ENCODE measurements around the gene TRIM71. TPM values are rescaled to one million over a fixed set of nuclear protein-coding genes. Genes with fewer than 3 reads are reported as not detected.

The TRIM71 gene
- total and polyA plus RNA-seq, 5 donors from 2014 or later = 0.03 to 0.47 (median 0.06) TPM

- H3K4me1 ChIP-seq (ENCODE audit: control insufficient read depth, insufficient read depth, low read length, poor library complexity, severe bottlenecking) = no peaks in the 10 kb centered on the region
- Mint-ChIP-seq H3K4me1 (no peaks in the 10 kb centered on the region), H3K27me3 (peaks cover 49% of the 10 kb centered on the region), H3K36me3 (no peaks in the 10 kb centered on the region), H3K27ac (no peak overlapping the region), H3K9me3 (peaks cover 0 to 1% (median 0%) of the 10 kb centered on the region in 7 donors), H3K4me3 (no peak overlapping the region)
- DNase-seq = no peak
- H3K9me3 ChIP-seq (ENCODE audit: control insufficient read depth in 2 of 2, low read length in 2 of 2) = no peaks in the 10 kb centered on the region
- H3K27ac ChIP-seq (ENCODE audit: insufficient read depth, low read length, poor library complexity, severe bottlenecking) = no peak overlapping the region
- no peak for ATAC-seq (ENCODE audit: low read depth in 2 of 2)
- H3K27me3 ChIP-seq (ENCODE audit: control insufficient read depth, insufficient read depth, low read length) = peaks cover 10% of the 10 kb centered on the region
- no peaks in the 10 kb centered on the region for H3K36me3 ChIP-seq (ENCODE audit: control insufficient read depth, insufficient read depth, low read length)
- no peak overlapping the region for H3K4me3 ChIP-seq (ENCODE audit: low read depth, low read length)
Measured at GRCh38 chr3:32832193-32832592, 14.4 kb downstream of the TRIM71 start.

- Mint-ChIP-seq H3K36me3 (no peaks in the 10 kb centered on the region), H3K4me3 (no peak overlapping the region), H3K9me3 (peaks cover 0 to 1% (median 0%) of the 10 kb centered on the region in 7 donors), H3K27ac (no peak overlapping the region), H3K27me3 (peaks cover 43% of the 10 kb centered on the region), H3K4me1 (no peaks in the 10 kb centered on the region)
- H3K27me3 ChIP-seq (ENCODE audit: control insufficient read depth, insufficient read depth, low read length) = peaks cover 10% of the 10 kb centered on the region
- ATAC-seq (ENCODE audit: low read depth in 2 of 2) (no peak), DNase-seq (no peak)
- H3K36me3 ChIP-seq (ENCODE audit: control insufficient read depth, insufficient read depth, low read length) = no peaks in the 10 kb centered on the region
- no peaks in the 10 kb centered on the region for H3K4me1 ChIP-seq (ENCODE audit: control insufficient read depth, insufficient read depth, low read length, poor library complexity, severe bottlenecking)
- H3K9me3 ChIP-seq (ENCODE audit: control insufficient read depth in 2 of 2, low read length in 2 of 2) = no peaks in the 10 kb centered on the region
- H3K27ac ChIP-seq (ENCODE audit: insufficient read depth, low read length, poor library complexity, severe bottlenecking) = no peak overlapping the region
- no peak overlapping the region for H3K4me3 ChIP-seq (ENCODE audit: low read depth, low read length)
Measured at GRCh38 chr3:32835049-32835371, 17.2 kb downstream of the TRIM71 start.

GRCh38 chr3:32835961-32836360 lies 18.2 kb downstream of the TRIM71 start:
- Histone ChIP-seq H3K4me3 (ENCODE audit: low read depth, low read length) (no peak overlapping the region), H3K4me1 (ENCODE audit: control insufficient read depth, insufficient read depth, low read length, poor library complexity, severe bottlenecking) (no peaks in the 10 kb centered on the region), H3K36me3 (ENCODE audit: control insufficient read depth, insufficient read depth, low read length) (no peaks in the 10 kb centered on the region), H3K9me3 (ENCODE audit: control insufficient read depth in 2 of 2, low read length in 2 of 2) (no peaks in the 10 kb centered on the region), H3K27me3 (ENCODE audit: control insufficient read depth, insufficient read depth, low read length) (peaks cover 8% of the 10 kb centered on the region), H3K27ac (ENCODE audit: insufficient read depth, low read length, poor library complexity, severe bottlenecking) (no peak overlapping the region)
- no peak for ATAC-seq (ENCODE audit: low read depth in 2 of 2)
- H3K27me3 Mint-ChIP-seq = peaks cover 47% of the 10 kb centered on the region
- H3K4me3 Mint-ChIP-seq = no peak overlapping the region
- DNase-seq = no peak
- no peaks in the 10 kb centered on the region for H3K36me3 Mint-ChIP-seq
- no peak overlapping the region for H3K27ac Mint-ChIP-seq
- H3K9me3 Mint-ChIP-seq = peaks cover 0 to 1% (median 0%) of the 10 kb centered on the region in 7 donors
- no peaks in the 10 kb centered on the region for H3K4me1 Mint-ChIP-seq

GRCh38 chr3:32836601-32837000 lies 18.8 kb downstream of the TRIM71 start:
- Mint-ChIP-seq H3K9me3 (peaks cover 0 to 1% (median 0%) of the 10 kb centered on the region in 7 donors), H3K4me1 (no peaks in the 10 kb centered on the region), H3K27ac (no peak overlapping the region), H3K27me3 (peaks cover 44% of the 10 kb centered on the region), H3K36me3 (no peaks in the 10 kb centered on the region), H3K4me3 (no peak overlapping the region)
- Histone ChIP-seq H3K4me1 (ENCODE audit: control insufficient read depth, insufficient read depth, low read length, poor library complexity, severe bottlenecking) (no peaks in the 10 kb centered on the region), H3K36me3 (ENCODE audit: control insufficient read depth, insufficient read depth, low read length) (no peaks in the 10 kb centered on the region), H3K4me3 (ENCODE audit: low read depth, low read length) (no peak overlapping the region), H3K27ac (ENCODE audit: insufficient read depth, low read length, poor library complexity, severe bottlenecking) (no peak overlapping the region), H3K27me3 (ENCODE audit: control insufficient read depth, insufficient read depth, low read length) (peaks cover 8% of the 10 kb centered on the region), H3K9me3 (ENCODE audit: control insufficient read depth in 2 of 2, low read length in 2 of 2) (no peaks in the 10 kb centered on the region)
- ATAC-seq (ENCODE audit: low read depth in 2 of 2) (no peak), DNase-seq (no peak)

DNA sequence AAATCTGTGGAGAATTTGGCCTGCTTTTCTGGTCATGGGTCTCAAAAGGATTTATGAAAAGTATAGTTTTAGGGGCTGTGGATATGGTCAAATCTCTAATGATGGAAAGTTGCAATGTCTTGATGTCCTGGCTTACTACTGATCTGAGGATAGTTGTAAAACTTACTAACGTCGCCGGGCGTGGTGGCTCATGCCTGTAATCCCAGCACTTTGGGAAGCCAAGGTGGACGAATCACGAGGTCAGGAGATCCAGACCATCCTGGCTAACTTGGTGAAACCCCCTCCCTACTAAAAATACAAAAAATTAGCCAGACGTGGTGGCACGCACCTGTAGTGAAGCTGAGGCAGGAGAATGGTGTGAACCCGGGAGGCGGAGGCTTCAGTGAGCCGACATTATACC lies 19.6 kb downstream of the TRIM71 start:
- DNase-seq = no peak
- Histone ChIP-seq H3K4me3 (ENCODE audit: low read depth, low read length) (no peak overlapping the region), H3K36me3 (ENCODE audit: control insufficient read depth, insufficient read depth, low read length) (no peaks in the 10 kb centered on the region), H3K27ac (ENCODE audit: insufficient read depth, low read length, poor library complexity, severe bottlenecking) (no peak overlapping the region), H3K9me3 (ENCODE audit: control insufficient read depth in 2 of 2, low read length in 2 of 2) (no peaks in the 10 kb centered on the region), H3K27me3 (ENCODE audit: control insufficient read depth, insufficient read depth, low read length) (peaks cover 2% of the 10 kb centered on the region), H3K4me1 (ENCODE audit: control insufficient read depth, insufficient read depth, low read length, poor library complexity, severe bottlenecking) (peaks cover under 1% of the 10 kb centered on the region)
- no peak overlapping the region for H3K27ac Mint-ChIP-seq
- peaks cover 0 to 7% (median 4%) of the 10 kb centered on the region in 4 donors for H3K4me1 Mint-ChIP-seq
- peaks cover 0 to 2% (median 0%) of the 10 kb centered on the region in 7 donors for H3K9me3 Mint-ChIP-seq
- H3K27me3 Mint-ChIP-seq = peaks cover 39% of the 10 kb centered on the region
- H3K4me3 Mint-ChIP-seq = no peak overlapping the region
- ATAC-seq (ENCODE audit: low read depth in 2 of 2) = no peak
- no peaks in the 10 kb centered on the region for H3K36me3 Mint-ChIP-seq

DNA sequence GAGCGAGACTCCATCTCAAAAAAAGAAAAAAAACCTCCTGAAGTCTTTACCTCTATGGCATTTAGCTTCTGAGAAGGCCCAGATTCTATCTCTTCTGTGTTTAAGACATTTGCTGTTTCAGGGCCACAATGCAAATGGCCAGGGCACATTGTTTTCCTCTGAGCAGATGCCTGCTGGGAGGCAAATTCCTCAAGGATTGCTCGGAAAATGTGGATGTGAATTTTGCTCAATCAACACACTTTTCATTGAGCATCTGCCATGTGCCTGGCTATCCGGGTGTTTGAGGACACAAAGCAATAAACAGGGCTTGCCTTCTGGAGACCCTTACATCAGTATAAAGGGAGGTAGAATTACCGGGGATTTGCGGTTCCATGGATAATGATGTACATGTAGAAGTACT lies 20.0 kb downstream of the TRIM71 start:
- ATAC-seq (ENCODE audit: low read depth in 2 of 2) (no peak), DNase-seq (no peak)
- H3K4me1 ChIP-seq (ENCODE audit: control insufficient read depth, insufficient read depth, low read length, poor library complexity, severe bottlenecking) = peaks cover 5% of the 10 kb centered on the region
- no peaks in the 10 kb centered on the region for H3K36me3 ChIP-seq (ENCODE audit: control insufficient read depth, insufficient read depth, low read length)
- peaks cover 0 to 11% (median 8%) of the 10 kb centered on the region in 4 donors for H3K4me1 Mint-ChIP-seq
- H3K27ac ChIP-seq (ENCODE audit: insufficient read depth, low read length, poor library complexity, severe bottlenecking) = no peak overlapping the region
- H3K36me3 Mint-ChIP-seq = no peaks in the 10 kb centered on the region
- no peaks in the 10 kb centered on the region for H3K9me3 ChIP-seq (ENCODE audit: control insufficient read depth in 2 of 2, low read length in 2 of 2)
- peaks cover 1% of the 10 kb centered on the region for H3K27me3 ChIP-seq (ENCODE audit: control insufficient read depth, insufficient read depth, low read length)
- peaks cover 0 to 2% (median 0%) of the 10 kb centered on the region in 7 donors for H3K9me3 Mint-ChIP-seq
- H3K4me3 ChIP-seq (ENCODE audit: low read depth, low read length) = no peak overlapping the region
- no peak overlapping the region for H3K27ac Mint-ChIP-seq
- peaks cover 39% of the 10 kb centered on the region for H3K27me3 Mint-ChIP-seq
- no peak overlapping the region for H3K4me3 Mint-ChIP-seq

- Histone ChIP-seq H3K4me1 (ENCODE audit: control insufficient read depth, insufficient read depth, low read length, poor library complexity, severe bottlenecking) (peaks cover 9% of the 10 kb centered on the region), H3K4me3 (ENCODE audit: low read depth, low read length) (no peak overlapping the region), H3K36me3 (ENCODE audit: control insufficient read depth, insufficient read depth, low read length) (no peaks in the 10 kb centered on the region), H3K27me3 (ENCODE audit: control insufficient read depth, insufficient read depth, low read length) (no peaks in the 10 kb centered on the region), H3K9me3 (ENCODE audit: control insufficient read depth in 2 of 2, low read length in 2 of 2) (no peaks in the 10 kb centered on the region), H3K27ac (ENCODE audit: insufficient read depth, low read length, poor library complexity, severe bottlenecking) (no peak overlapping the region)
- Mint-ChIP-seq H3K27ac (no peak overlapping the region), H3K9me3 (peaks cover 0 to 2% (median 0%) of the 10 kb centered on the region in 7 donors), H3K4me1 (peaks cover 0 to 15% (median 10%) of the 10 kb centered on the region in 4 donors), H3K27me3 (peaks cover 31% of the 10 kb centered on the region), H3K4me3 (no peak overlapping the region), H3K36me3 (no peaks in the 10 kb centered on the region)
- ATAC-seq (ENCODE audit: low read depth in 2 of 2) (no peak), DNase-seq (no peak)
Measured at GRCh38 chr3:32839714-32840085, 21.9 kb downstream of the TRIM71 start.

DNA sequence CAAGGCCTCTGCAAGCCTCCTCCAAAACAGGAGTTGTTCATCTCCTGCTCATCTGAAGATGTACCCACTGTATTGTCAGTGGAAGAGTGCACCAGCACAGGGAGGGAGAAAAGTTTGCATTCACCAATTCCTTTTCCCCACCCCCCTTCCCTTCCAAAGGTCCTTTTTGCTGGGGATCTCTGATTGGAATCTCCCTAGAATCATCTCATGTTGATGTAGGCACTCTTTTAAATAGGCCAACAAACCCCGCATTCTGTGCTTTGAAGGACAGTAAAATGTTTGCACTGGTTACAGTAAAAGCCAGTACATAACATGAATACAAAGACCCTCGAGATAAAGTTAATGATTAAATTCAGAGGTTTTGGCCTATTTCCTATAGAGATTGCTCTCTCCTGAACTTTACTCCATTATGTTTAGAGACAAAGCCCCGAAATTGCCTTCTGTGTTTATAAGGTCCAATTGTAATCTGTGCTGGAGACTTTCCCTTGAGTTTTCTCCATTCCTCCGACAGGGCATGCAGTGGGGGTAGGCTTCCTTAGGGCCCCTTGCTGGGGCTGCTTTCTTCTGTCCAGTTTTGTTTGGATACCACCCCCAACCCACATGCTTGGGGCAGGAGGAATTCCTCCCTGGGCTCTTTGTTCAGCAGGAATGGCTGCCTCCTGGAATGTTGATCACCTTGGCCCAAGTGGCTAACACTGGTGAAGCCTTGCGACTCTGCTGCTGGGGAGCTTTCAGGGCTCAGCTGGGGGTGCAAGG lies 22.5 kb downstream of the TRIM71 start:
- H3K27me3 ChIP-seq (ENCODE audit: control insufficient read depth, insufficient read depth, low read length) = no peaks in the 10 kb centered on the region
- H3K4me3 ChIP-seq (ENCODE audit: low read depth, low read length) = no peak overlapping the region
- Mint-ChIP-seq H3K36me3 (no peaks in the 10 kb centered on the region), H3K27me3 (peaks cover 25% of the 10 kb centered on the region), H3K4me1 (peaks cover 0 to 15% (median 10%) of the 10 kb centered on the region in 4 donors), H3K27ac (no peak overlapping the region), H3K9me3 (peaks cover 0 to 2% (median 0%) of the 10 kb centered on the region in 7 donors), H3K4me3 (no peak overlapping the region)
- H3K27ac ChIP-seq (ENCODE audit: insufficient read depth, low read length, poor library complexity, severe bottlenecking) = no peak overlapping the region
- DNase-seq = no peak
- H3K9me3 ChIP-seq (ENCODE audit: control insufficient read depth in 2 of 2, low read length in 2 of 2) = no peaks in the 10 kb centered on the region
- no peaks in the 10 kb centered on the region for H3K36me3 ChIP-seq (ENCODE audit: control insufficient read depth, insufficient read depth, low read length)
- ATAC-seq (ENCODE audit: low read depth in 2 of 2) = no peak
- H3K4me1 ChIP-seq (ENCODE audit: control insufficient read depth, insufficient read depth, low read length, poor library complexity, severe bottlenecking) = peaks cover 9% of the 10 kb centered on the region
